Gastrocnemius medialis (tissue), 4 donors: ENCODE measurements around the gene MIER2.

Experiments used
- CTCF ChIP-seq, 5 experiments: fragments of 450-650 bp in 3 of 5; fragments of 200-600 bp in 2 of 5; sonication (generic) in 2 of 5; IDR thresholded peaks in 4 of 5; conservative IDR thresholded peaks in 1 of 5; 1 replicate in 4 of 5; 2 replicates in 1 of 5; pipeline ENCODE4 v1.5.1; 2016 to 2019; ENCODE audit warnings: antibody characterized with exemption in 5 of 5, mild to moderate bottlenecking in 3 of 5, moderate library complexity in 3 of 5
- POLR2A ChIP-seq, 2 donors: fragments of 450-650 bp; IDR thresholded peaks; one replicate each; pipeline ENCODE4 v1.6.1; 2017; ENCODE audit warnings: antibody characterized with exemption in 2 of 2, mild to moderate bottlenecking in 2 of 2, moderate library complexity in 2 of 2

GRCh38 chr19:308471-309205 lies 36.0 kb downstream of the MIER2 start:
- TF ChIP-seq CTCF (IDR thresholded peaks at IDR 0.05 in 4 of 5, conservative IDR thresholded peaks at IDR 0.05 in 1 of 5) (no peak), POLR2A (IDR thresholded peaks at IDR 0.05) (no peak)
